Astrocyte of the spinal cord (primary cell): Measurements from ENCODE around the gene GRIN2A.

Experiments
- DNase-seq: peaks from one replicate; pipeline ENCODE4 v3.0.0; 2011; ENCODE audit warnings: low read depth, low spot score
- H3K4me3 ChIP-seq: 2 replicates; pipeline ENCODE4 v1.5.1; 2011; ENCODE audit warnings: low read depth, mild to moderate bottlenecking, low read length, moderate library complexity
- CTCF ChIP-seq: IDR thresholded peaks from 2 replicates; pipeline ENCODE4 v1.5.1; 2012; ENCODE audit warnings: low read depth, mild to moderate bottlenecking, low read length, inconsistent platforms
- in situ Hi-C: cut with HindIII; loops from 2 replicates; pipeline ENCODE4 v1.10.0; 2017; ENCODE audit warnings: low sequenced_read_pairs

The GRIN2A gene

GRCh38 chr16:9824200-9825068 is 357.8 kb downstream of the GRIN2A start:
- H3K4me3 ChIP-seq: no peak overlapping the region
- TF ChIP-seq CTCF: no peak
- no peak for DNase-seq
- in situ Hi-C loops: no loop called here

GRCh38 chr16:9823510-9823909 is 358.7 kb downstream of the GRIN2A start:
- in situ Hi-C loops: no loop called here
- no peak overlapping the region for H3K4me3 ChIP-seq
- no peak for TF ChIP-seq CTCF
- DNase-seq: no peak

GRCh38 chr16:9821970-9822369 is 360.3 kb downstream of the GRIN2A start:
- in situ Hi-C loops: no loop called here
- no peak overlapping the region for H3K4me3 ChIP-seq
- TF ChIP-seq CTCF: no peak
- DNase-seq: no peak

GRCh38 chr16:9821331-9821730 is 360.9 kb downstream of the GRIN2A start:
- in situ Hi-C loops: no loop called here
- no peak for DNase-seq
- TF ChIP-seq CTCF: no peak
- no peak overlapping the region for H3K4me3 ChIP-seq

- in situ Hi-C loops: no loop called here
- no peak overlapping the region for H3K4me3 ChIP-seq
- DNase-seq: no peak
- TF ChIP-seq CTCF: no peak
Measured at GRCh38 chr16:9820476-9821246, 361.6 kb downstream of the GRIN2A start.

- in situ Hi-C loops: no loop called here
- no peak for TF ChIP-seq CTCF
- no peak for DNase-seq
- no peak overlapping the region for H3K4me3 ChIP-seq
Measured at GRCh38 chr16:9818702-9819101, 363.5 kb downstream of the GRIN2A start.
